AG04450 (cell line): ENCODE measurements around the gene OXLD1. TPM values are rescaled to one million over a fixed set of nuclear protein-coding genes. Genes with fewer than 3 reads are reported as not detected.

Experiments used
- CTCF ChIA-PET: fragments of 300-600, 350-600 bp; formaldehyde crosslinking; extraction: SDS; loops from one replicate; lab custom pipeline; 2022; ENCODE audit warnings: antibody characterized with exemption, inconsistent platforms; lab: Charles Lee
- POLR2A ChIA-PET: fragments of 350-600 bp; formaldehyde crosslinking; extraction: SDS; loops from one replicate; lab custom pipeline; 2021; ENCODE audit warnings: antibody characterized with exemption, inconsistent platforms; lab: Yijun Ruan, JAX
- DNase-seq: peaks from one replicate; pipeline ENCODE4 v3.0.0-alpha.2; 2011; ENCODE audit warnings: low read depth, low spot score
- H3K27ac ChIP-seq: one replicate; pipeline ENCODE4 v1.5.1; 2012; ENCODE audit warnings: low read depth, low read length, control low read depth
- H3K27me3 ChIP-seq: one replicate; pipeline ENCODE4 v1.6.0; 2012; ENCODE audit warnings: low read length; ENCODE audit not compliant: control insufficient read depth, insufficient read depth
- H3K4me3 ChIP-seq: 2 replicates; pipeline ENCODE4 v1.5.1; 2011; ENCODE audit warnings: mild to moderate bottlenecking, low read depth, low read length, control low read depth
- H3K9me3 ChIP-seq: 2 replicates; pipeline ENCODE4 v1.5.1; 2012; ENCODE audit warnings: low read length; ENCODE audit not compliant: control insufficient read depth, insufficient read depth
- CTCF ChIP-seq: IDR thresholded peaks from 2 replicates; pipeline ENCODE4 v1.5.1; 2011; ENCODE audit warnings: low read depth, low read length, control low read depth, inconsistent platforms
- polyA plus RNA-seq: library from polyadenylated mRNA; depleted of rRNA; stranded (reverse); fragments of >200 nt; gene quantifications from 2 replicates; pipeline ENCODE4 v1.2.3, GENCODE V29; 2011

The OXLD1 gene
- polyA plus RNA-seq, 1 experiment = 13.4 TPM

GRCh38 chr17:81690549-81690948 lies 24.1 kb upstream of the OXLD1 start:
- no peak overlapping the region for H3K4me3 ChIP-seq
- ChIA-PET CTCF (no interaction called here), POLR2A (no interaction called here)
- no peaks in the 10 kb centered on the region; the same call in 1 of the 2 replicates for H3K9me3 ChIP-seq
- no peak for TF ChIP-seq CTCF
- no peaks in the 10 kb centered on the region for H3K27me3 ChIP-seq
- DNase-seq = no peak
- H3K27ac ChIP-seq = no peak overlapping the region

GRCh38 chr17:81690066-81690465 lies 23.7 kb upstream of the OXLD1 start:
- Histone ChIP-seq H3K4me3 (no peak overlapping the region), H3K9me3 (no peaks in the 10 kb centered on the region; the same call in 1 of the 2 replicates), H3K27me3 (no peaks in the 10 kb centered on the region), H3K27ac (no peak overlapping the region)
- no peak for TF ChIP-seq CTCF
- no peak for DNase-seq
- POLR2A ChIA-PET = no interaction called here
- CTCF ChIA-PET = no interaction called here

GRCh38 chr17:81688616-81689015 lies 22.2 kb upstream of the OXLD1 start:
- no peak for TF ChIP-seq CTCF
- no peaks in the 10 kb centered on the region for H3K27me3 ChIP-seq
- no peak for DNase-seq
- POLR2A ChIA-PET = no interaction called here
- H3K9me3 ChIP-seq = no peaks in the 10 kb centered on the region; the same call in 1 of the 2 replicates
- no peak overlapping the region for H3K27ac ChIP-seq
- no peak overlapping the region for H3K4me3 ChIP-seq
- CTCF ChIA-PET = no interaction called here

GRCh38 chr17:81687770-81688541 lies 21.6 kb upstream of the OXLD1 start:
- H3K27ac ChIP-seq = no peak overlapping the region
- ChIA-PET POLR2A (no interaction called here), CTCF (no interaction called here)
- H3K9me3 ChIP-seq = no peaks in the 10 kb centered on the region; the same call in 1 of the 2 replicates
- no peak for DNase-seq
- no peaks in the 10 kb centered on the region for H3K27me3 ChIP-seq
- no peak overlapping the region for H3K4me3 ChIP-seq
- no peak for TF ChIP-seq CTCF

GRCh38 chr17:81686614-81687013 lies 20.2 kb upstream of the OXLD1 start:
- TF ChIP-seq CTCF = no peak
- no peak for DNase-seq
- CTCF ChIA-PET = no interaction called here

More at GRCh38 chr17:81686614-81687013, 20.2 kb upstream of the OXLD1 start:
- POLR2A ChIA-PET = no interaction called here
- Histone ChIP-seq H3K27ac (no peak overlapping the region), H3K4me3 (no peak overlapping the region), H3K27me3 (no peaks in the 10 kb centered on the region), H3K9me3 (no peaks in the 10 kb centered on the region; the same call in 1 of the 2 replicates)
